ENCODE results near the gene CORO6.

The CORO6 gene

DNA sequence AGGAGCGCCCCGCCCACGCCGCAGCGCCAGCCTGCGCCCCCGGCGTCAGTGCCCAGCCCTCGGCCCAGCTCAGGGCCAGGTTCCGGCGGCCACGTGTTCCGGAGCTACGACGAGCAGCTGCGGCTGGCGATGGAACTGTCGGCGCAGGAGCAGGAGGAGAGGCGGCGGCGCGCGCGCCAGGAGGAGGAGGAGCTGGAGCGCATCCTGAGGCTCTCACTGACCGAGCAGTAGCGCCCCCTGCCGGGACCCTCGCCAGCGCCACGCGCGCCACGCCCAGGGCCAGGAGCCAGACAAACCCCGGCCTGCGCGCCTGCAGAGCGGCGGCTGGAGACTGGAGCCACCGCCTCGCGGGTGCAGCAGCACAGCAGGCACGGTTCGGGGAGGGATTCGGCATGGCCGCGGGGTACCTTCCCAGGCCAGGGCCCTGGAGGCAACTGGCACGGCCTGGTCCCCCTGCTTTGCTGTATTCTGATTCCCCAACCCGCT lies 9.3 kb downstream of the CORO6 start:
- Histone ChIP-seq H3K36me3 (ENCODE audit: insufficient read depth, insufficient read length, low read length) (no peaks in the 10 kb centered on the region), H3K4me1 (ENCODE audit: insufficient read depth, insufficient read length) (peaks cover 10% of the 10 kb centered on the region), H3K4me3 (ENCODE audit: insufficient read length, low read depth) (peak overlapping the region; percentile 6), H3K9ac (ENCODE audit: insufficient read length, low read depth) (peak overlapping the region; percentile 63), H3K9me3 (ENCODE audit: insufficient read depth, low read length) (peaks cover 18% of the 10 kb centered on the region; the same call in 1 of the 2 replicates), H3K27me3 (ENCODE audit: insufficient read depth, insufficient read length) (peaks cover 44% of the 10 kb centered on the region)
- no peak for TF ChIP-seq ZNF274 (IDR thresholded peaks at IDR 0.05; ENCODE audit: low read depth, low read length)
- no peak for TF ChIP-seq SUZ12 (IDR thresholded peaks at IDR 0.05; ENCODE audit: extremely low read depth, insufficient read depth, insufficient read length)
- no peak for TF ChIP-seq YY1 (IDR thresholded peaks at IDR 0.05; ENCODE audit: insufficient read depth, insufficient read length)
- DNase-seq (ENCODE audit: low read depth, low spot score): peak; percentile 71

DNA sequence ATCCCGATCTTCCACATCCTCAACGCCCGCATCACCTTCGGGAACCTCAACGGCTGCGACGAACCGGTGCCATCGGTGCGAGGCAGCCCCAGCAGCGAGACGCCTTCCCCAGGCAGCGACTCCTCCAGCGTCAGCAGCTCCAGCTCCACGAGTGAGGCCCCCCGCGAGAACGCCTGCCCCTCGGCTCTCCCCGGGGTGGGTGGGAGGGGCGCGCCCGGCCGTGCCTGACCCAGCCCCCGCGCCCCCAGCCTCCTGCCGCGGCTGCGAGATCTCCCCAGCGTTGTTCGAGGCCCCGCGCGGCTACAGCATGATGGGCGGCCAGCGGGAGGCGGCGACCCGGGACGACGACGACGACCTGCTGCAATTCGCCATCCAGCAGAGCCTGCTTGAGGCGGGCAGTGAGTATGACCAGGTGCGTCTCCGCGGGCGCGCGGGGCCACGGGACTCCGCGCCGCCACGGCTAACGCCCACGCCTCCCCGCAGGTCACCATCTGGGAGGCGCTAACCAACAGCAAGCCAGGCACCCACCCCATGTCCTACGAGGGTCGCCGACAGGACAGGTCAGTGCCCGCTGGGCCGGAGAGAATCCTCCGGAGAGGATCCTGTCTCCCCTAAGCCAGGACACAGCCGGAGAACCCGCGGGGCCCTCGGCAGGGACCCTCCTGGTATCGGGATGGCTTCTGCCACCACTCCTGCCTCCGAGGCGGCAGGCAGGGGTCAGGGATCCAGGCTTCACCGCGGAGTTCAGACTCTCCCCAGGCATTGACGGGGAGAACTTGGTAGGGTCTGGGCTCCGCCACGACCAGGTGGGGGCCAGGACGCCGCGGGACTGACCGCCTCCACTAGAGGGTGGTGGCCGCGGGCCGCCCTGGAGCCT lies 10.1 kb downstream of the CORO6 start:
- no peaks in the 10 kb centered on the region for H3K36me3 ChIP-seq (ENCODE audit: insufficient read depth, insufficient read length, low read length)
- peaks cover 39% of the 10 kb centered on the region for H3K27me3 ChIP-seq (ENCODE audit: insufficient read depth, insufficient read length)
- no peak for DNase-seq (ENCODE audit: low read depth, low spot score)
- H3K4me3 ChIP-seq (ENCODE audit: insufficient read length, low read depth): no peak overlapping the region
- H3K4me1 ChIP-seq (ENCODE audit: insufficient read depth, insufficient read length): peaks cover 9% of the 10 kb centered on the region
- H3K9me3 ChIP-seq (ENCODE audit: insufficient read depth, low read length): peaks cover 18% of the 10 kb centered on the region; the same call in 1 of the 2 replicates
- H3K9ac ChIP-seq (ENCODE audit: insufficient read length, low read depth): no peak overlapping the region
- TF ChIP-seq YY1 (IDR thresholded peaks at IDR 0.05; ENCODE audit: insufficient read depth, insufficient read length) (no peak), SUZ12 (IDR thresholded peaks at IDR 0.05; ENCODE audit: extremely low read depth, insufficient read depth, insufficient read length) (no peak), ZNF274 (IDR thresholded peaks at IDR 0.05; ENCODE audit: low read depth, low read length) (no peak)

GRCh38 chr17:29612094-29612403 lies 10.7 kb downstream of the CORO6 start:
- H3K4me1 ChIP-seq (ENCODE audit: insufficient read depth, insufficient read length): peaks cover 9% of the 10 kb centered on the region
- H3K36me3 ChIP-seq (ENCODE audit: insufficient read depth, insufficient read length, low read length): no peaks in the 10 kb centered on the region
- no peak overlapping the region for H3K9ac ChIP-seq (ENCODE audit: insufficient read length, low read depth)
- no peak for DNase-seq (ENCODE audit: low read depth, low spot score)
- TF ChIP-seq ZNF274 (IDR thresholded peaks at IDR 0.05; ENCODE audit: low read depth, low read length): no peak
- no peak for TF ChIP-seq SUZ12 (IDR thresholded peaks at IDR 0.05; ENCODE audit: extremely low read depth, insufficient read depth, insufficient read length)
- no peak for TF ChIP-seq YY1 (IDR thresholded peaks at IDR 0.05; ENCODE audit: insufficient read depth, insufficient read length)
- peaks cover 13% of the 10 kb centered on the region; the same call in 1 of the 2 replicates for H3K9me3 ChIP-seq (ENCODE audit: insufficient read depth, low read length)
- no peak overlapping the region for H3K4me3 ChIP-seq (ENCODE audit: insufficient read length, low read depth)
- peaks cover 33% of the 10 kb centered on the region for H3K27me3 ChIP-seq (ENCODE audit: insufficient read depth, insufficient read length)

- TF ChIP-seq SUZ12 (IDR thresholded peaks at IDR 0.05; ENCODE audit: extremely low read depth, insufficient read depth, insufficient read length): no peak
- TF ChIP-seq ZNF274 (IDR thresholded peaks at IDR 0.05; ENCODE audit: low read depth, low read length): no peak
- no peak for TF ChIP-seq YY1 (IDR thresholded peaks at IDR 0.05; ENCODE audit: insufficient read depth, insufficient read length)
- Histone ChIP-seq H3K27me3 (ENCODE audit: insufficient read depth, insufficient read length) (peaks cover 27% of the 10 kb centered on the region), H3K4me3 (ENCODE audit: insufficient read length, low read depth) (no peak overlapping the region), H3K9ac (ENCODE audit: insufficient read length, low read depth) (no peak overlapping the region), H3K9me3 (ENCODE audit: insufficient read depth, low read length) (peaks cover 13% of the 10 kb centered on the region; the same call in 1 of the 2 replicates), H3K4me1 (ENCODE audit: insufficient read depth, insufficient read length) (peaks cover 9% of the 10 kb centered on the region), H3K36me3 (ENCODE audit: insufficient read depth, insufficient read length, low read length) (no peaks in the 10 kb centered on the region)
- no peak for DNase-seq (ENCODE audit: low read depth, low spot score)
Observed at GRCh38 chr17:29611351-29612093, 11.2 kb downstream of the CORO6 start.

- no peak overlapping the region for H3K9ac ChIP-seq (ENCODE audit: insufficient read length, low read depth)
- peaks cover 13% of the 10 kb centered on the region; the same call in 1 of the 2 replicates for H3K9me3 ChIP-seq (ENCODE audit: insufficient read depth, low read length)
- H3K4me3 ChIP-seq (ENCODE audit: insufficient read length, low read depth): no peak overlapping the region
- H3K4me1 ChIP-seq (ENCODE audit: insufficient read depth, insufficient read length): peaks cover 7% of the 10 kb centered on the region
- DNase-seq (ENCODE audit: low read depth, low spot score): no peak
- no peaks in the 10 kb centered on the region for H3K36me3 ChIP-seq (ENCODE audit: insufficient read depth, insufficient read length, low read length)
- peaks cover 18% of the 10 kb centered on the region for H3K27me3 ChIP-seq (ENCODE audit: insufficient read depth, insufficient read length)
- TF ChIP-seq ZNF274 (IDR thresholded peaks at IDR 0.05; ENCODE audit: low read depth, low read length) (no peak), YY1 (IDR thresholded peaks at IDR 0.05; ENCODE audit: insufficient read depth, insufficient read length) (no peak), SUZ12 (IDR thresholded peaks at IDR 0.05; ENCODE audit: extremely low read depth, insufficient read depth, insufficient read length) (no peak)
Observed at GRCh38 chr17:29610395-29610794, 12.3 kb downstream of the CORO6 start.

- no peak for DNase-seq (ENCODE audit: low read depth, low spot score)
- Histone ChIP-seq H3K4me1 (ENCODE audit: insufficient read depth, insufficient read length) (peaks cover 4% of the 10 kb centered on the region), H3K27me3 (ENCODE audit: insufficient read depth, insufficient read length) (peaks cover 5% of the 10 kb centered on the region), H3K9me3 (ENCODE audit: insufficient read depth, low read length) (peaks cover 13% of the 10 kb centered on the region; the same call in 1 of the 2 replicates), H3K9ac (ENCODE audit: insufficient read length, low read depth) (no peak overlapping the region), H3K36me3 (ENCODE audit: insufficient read depth, insufficient read length, low read length) (no peaks in the 10 kb centered on the region), H3K4me3 (ENCODE audit: insufficient read length, low read depth) (no peak overlapping the region)
- TF ChIP-seq YY1 (IDR thresholded peaks at IDR 0.05; ENCODE audit: insufficient read depth, insufficient read length) (no peak), ZNF274 (IDR thresholded peaks at IDR 0.05; ENCODE audit: low read depth, low read length) (no peak), SUZ12 (IDR thresholded peaks at IDR 0.05; ENCODE audit: extremely low read depth, insufficient read depth, insufficient read length) (no peak)
Observed at GRCh38 chr17:29608986-29609385, 13.7 kb downstream of the CORO6 start.

Measured in NT2/D1 (cell line).